ENCODE data around the gene SMKR1.
"Not testable (repeated sequence)": the region's sequence is repeated elsewhere in the genome, so short reads cannot be mapped to it uniquely, and the experiment has no call there.

The SMKR1 gene

GRCh38 chr7:129525225-129525862 lies 23.0 kb downstream of the SMKR1 start:
- no peak for DNase-seq (ENCODE audit: low read depth in 2 of 2)

GRCh38 chr7:129529643-129530042 lies 27.3 kb downstream of the SMKR1 start:
- no peak for DNase-seq (ENCODE audit: low read depth in 2 of 2)

- peak; percentile 23 to 26 for DNase-seq (ENCODE audit: low read depth in 2 of 2)
These were observed 28.6 kb downstream of the SMKR1 start for GRCh38 chr7:129530795-129531391.

- no peak for DNase-seq (ENCODE audit: low read depth in 2 of 2)
These were observed 29.4 kb downstream of the SMKR1 start for GRCh38 chr7:129531721-129532120.

- DNase-seq (ENCODE audit: low read depth in 2 of 2) = no peak
These were observed 30.0 kb downstream of the SMKR1 start for GRCh38 chr7:129532375-129532774.

GRCh38 chr7:129534558-129535274 lies 32.4 kb downstream of the SMKR1 start:
- DNase-seq (ENCODE audit: low read depth in 2 of 2) = not testable (repeated sequence)

GRCh38 chr7:129535896-129536295 lies 33.6 kb downstream of the SMKR1 start:
- DNase-seq (ENCODE audit: low read depth in 2 of 2) = no peak

- DNase-seq (ENCODE audit: low read depth in 2 of 2) = no peak
These were observed 34.0 kb downstream of the SMKR1 start for GRCh38 chr7:129536323-129536722.

GRCh38 chr7:129538790-129539189 lies 36.5 kb downstream of the SMKR1 start:
- no peak for DNase-seq (ENCODE audit: low read depth in 2 of 2)

- DNase-seq (ENCODE audit: low read depth in 2 of 2) = no peak
These were observed 38.0 kb downstream of the SMKR1 start for GRCh38 chr7:129540340-129540739.

- no peak for DNase-seq (ENCODE audit: low read depth in 2 of 2)
These were observed 42.4 kb downstream of the SMKR1 start for GRCh38 chr7:129544700-129545099.

- no peak for DNase-seq (ENCODE audit: low read depth in 2 of 2)
These were observed 48.5 kb downstream of the SMKR1 start for GRCh38 chr7:129550693-129551360.

- peak; percentile 3 to 21 for DNase-seq (ENCODE audit: low read depth in 2 of 2)
These were observed 51.6 kb downstream of the SMKR1 start for GRCh38 chr7:129553899-129554461.

GRCh38 chr7:129556607-129557133 lies 54.3 kb downstream of the SMKR1 start:
- no peak for DNase-seq (ENCODE audit: low read depth in 2 of 2)

GRCh38 chr7:129557686-129558481 lies 55.6 kb downstream of the SMKR1 start:
- no peak for DNase-seq (ENCODE audit: low read depth in 2 of 2)

- no peak for DNase-seq (ENCODE audit: low read depth in 2 of 2)
These were observed 57.2 kb downstream of the SMKR1 start for GRCh38 chr7:129559564-129559963.

GRCh38 chr7:129560831-129561230 lies 58.5 kb downstream of the SMKR1 start:
- DNase-seq (ENCODE audit: low read depth in 2 of 2) = no peak

GRCh38 chr7:129561677-129562359 lies 59.5 kb downstream of the SMKR1 start:
- no peak for DNase-seq (ENCODE audit: low read depth in 2 of 2)

All from stimulated activated CD4-positive, alpha-beta T cell treated with anti-CD3 and anti-CD28 coated beads, Interleukin-1b, Interleukin-23, amount 100 ng/mL, for 4 hours (primary cell).